T-cell (primary cell): Measurements from ENCODE around the gene PRKACG. TPM values are rescaled to one million over a fixed set of nuclear protein-coding genes. Genes with fewer than 3 reads are reported as not detected.
A peak's percentile ranks its signal among the peaks of the same experiment; 100 is the strongest.
"Not testable (repeated sequence)": the region's sequence is repeated elsewhere in the genome, so short reads cannot be mapped to it uniquely, and the experiment has no call there.

Experiments
- ATAC-seq, 4 experiments: fragments of 200-7000 bp in 3 of 4; fragments of 150-1000 bp in 1 of 4; cut with Tn5 transposase; replicated peaks in 1 of 4; 1 replicate in 3 of 4; 2 replicates in 1 of 4; pipeline ENCODE4 v1.10.0; 2021; ENCODE audit warnings: moderate library complexity in 3 of 4, mild to moderate bottlenecking in 2 of 4, moderate number of reproducible peaks in 1 of 4
- CTCF ChIA-PET, 2 donors: fragments of 300-600 bp; sonication (Branson Sonifier 250); formaldehyde crosslinking; loops; one replicate each; lab custom pipeline; 2022; ENCODE audit warnings: antibody characterized with exemption in 2 of 2; lab: Charles Lee
- POLR2A ChIA-PET, 2 donors: fragments of 300-600 bp; sonication (Branson Sonifier 250); formaldehyde crosslinking; loops; one replicate each; lab custom pipeline; 2022; ENCODE audit warnings: antibody characterized with exemption in 2 of 2; lab: Charles Lee
- DNase-seq, 35 experiments: peaks; one replicate each; pipeline versions ENCODE4 v3.0.0 to v3.0.0-alpha.2; 2013 to 2023
- H3K27ac ChIP-seq: one replicate; pipeline ENCODE4 v1.5.1; 2013; ENCODE audit warnings: low read length
- H3K27me3 ChIP-seq, 2 experiments: replicated peaks in 1 of 2; 1 replicate in 1 of 2; 2 replicates in 1 of 2; pipeline versions ENCODE4 v1.6.1 to v1.7.0; 2013; ENCODE audit warnings: low read length in 1 of 2, mixed read lengths in 1 of 2; ENCODE audit not compliant: control insufficient read depth in 2 of 2, insufficient read depth in 2 of 2; ENCODE audit errors: extremely low read depth in 1 of 2
- H3K36me3 ChIP-seq, 2 donors: 1 replicate in 1 of 2; 2 replicates in 1 of 2; pipeline versions ENCODE4 v1.6.1 to v1.7.0; 2013; ENCODE audit warnings: low read length in 1 of 2; ENCODE audit not compliant: control insufficient read depth in 2 of 2, insufficient read depth in 1 of 2; ENCODE audit errors: extremely low read depth in 1 of 2
- H3K4me1 ChIP-seq, 2 experiments: 1 replicate in 1 of 2; 2 replicates in 1 of 2; pipeline versions ENCODE4 v1.6.1 to v1.7.0; 2013; ENCODE audit warnings: low read length in 2 of 2, mixed read lengths in 1 of 2; ENCODE audit not compliant: insufficient read depth in 2 of 2, control insufficient read depth in 1 of 2; ENCODE audit errors: extremely low read depth in 1 of 2
- H3K4me3 ChIP-seq, 2 donors: 1 replicate in 1 of 2; 2 replicates in 1 of 2; pipeline versions ENCODE4 v1.5.1 to v1.7.0; 2013; ENCODE audit warnings: mild to moderate bottlenecking in 2 of 2, low read length in 1 of 2, moderate library complexity in 1 of 2; ENCODE audit not compliant: control insufficient read depth in 1 of 2; ENCODE audit errors: extremely low read depth in 1 of 2
- H3K9me3 ChIP-seq: 2 replicates; pipeline ENCODE4 v1.7.0; 2013
- H3K27ac Mint-ChIP-seq, 2 donors: one replicate each; pipeline ENCODE4 v1.8.0; 2020 to 2021; ENCODE audit warnings: mild to moderate bottlenecking in 2 of 2, mixed read lengths in 2 of 2
- H3K27me3 Mint-ChIP-seq, 2 donors: one replicate each; pipeline ENCODE4 v1.8.0; 2021 to 2022; ENCODE audit warnings: mixed read lengths in 2 of 2
- H3K36me3 Mint-ChIP-seq: one replicate; pipeline ENCODE4 v1.8.0; 2021; ENCODE audit warnings: mixed read lengths
- H3K4me1 Mint-ChIP-seq, 3 donors: one replicate each; pipeline ENCODE4 v1.8.0; 2020 to 2022; ENCODE audit warnings: mixed read lengths in 3 of 3, mild to moderate bottlenecking in 1 of 3
- H3K4me3 Mint-ChIP-seq, 3 donors: one replicate each; pipeline ENCODE4 v1.8.0; 2020 to 2022; ENCODE audit warnings: mild to moderate bottlenecking in 3 of 3, mixed read lengths in 3 of 3, moderate library complexity in 3 of 3
- H3K9me3 Mint-ChIP-seq, 3 donors: one replicate each; pipeline ENCODE4 v1.8.0; 2020 to 2022; ENCODE audit warnings: mixed read lengths in 3 of 3
- WGBS: methylation state at CpG from one replicate; pipeline ENCODE4 v1.1.5; 2013; ENCODE audit warnings: missing lambda C conversion rate; ENCODE audit not compliant: insufficient coverage; 5-methylcytosine and 5-hydroxymethylcytosine counted together
- total RNA-seq, 35 experiments: library from RNA in 6 of 35; stranded (reverse) in 6 of 35; fragments of 120-200 nt in 1 of 35; gene quantifications; one replicate each; pipeline versions ENCODE4 v1.2.1 to v1.2.4 and lab custom pipeline; 2013 to 2026

Gene PRKACG
- total RNA-seq, 5 donors from 2014 or later (not counting 1 experiment from before 2014, with no cell fraction given) = not detected

GRCh38 chr9:69050936-69051335 lies 37.0 kb upstream of the PRKACG start:
- H3K4me1 ChIP-seq, ATAC-seq, H3K27ac Mint-ChIP-seq, H3K27me3 Mint-ChIP-seq, H3K27me3 ChIP-seq, H3K4me3 ChIP-seq, H3K9me3 Mint-ChIP-seq, H3K27ac ChIP-seq, H3K9me3 ChIP-seq, H3K4me3 Mint-ChIP-seq, DNase-seq: not testable (repeated sequence)
- 100% methylated on average over 3 of the region's 12 CpGs for WGBS
- CTCF ChIA-PET = interaction anchor here (0.7 to 1.6 kb wide), 2 partner anchors 84 to 142 kb away, joined by 4 to 7 read pairs; no protein-coding TSS in a partner anchor
- H3K36me3 ChIP-seq = peaks cover 0 to 39% of the 10 kb centered on the region in 2 donors
- POLR2A ChIA-PET = interaction anchor here in 1 of 2 donors (0.7 kb wide), 1 partner anchor 149 kb away, joined by 3 read pairs; no protein-coding TSS in a partner anchor
- Mint-ChIP-seq H3K36me3 (peaks cover 31% of the 10 kb centered on the region), H3K4me1 (peaks cover 0 to 14% (median 0%) of the 10 kb centered on the region in 3 donors)

- Mint-ChIP-seq H3K4me3 (no peak overlapping the region), H3K36me3 (peaks cover 33% of the 10 kb centered on the region), H3K4me1 (peaks cover 8 to 21% (median 8%) of the 10 kb centered on the region in 3 donors), H3K27ac (peak overlapping the region in 1 of 2 donors; percentile 30), H3K27me3 (no peaks in the 10 kb centered on the region), H3K9me3 (no peaks in the 10 kb centered on the region)
- ChIA-PET POLR2A (no interaction called here), CTCF (no interaction called here)
- no peak for ATAC-seq
- 93% methylated on average over 6 of the region's 6 CpGs for WGBS
- Histone ChIP-seq H3K4me1 (peaks cover 0 to 10% of the 10 kb centered on the region in 2 experiments), H3K36me3 (peaks cover 0 to 35% of the 10 kb centered on the region in 2 donors), H3K27ac (no peak overlapping the region), H3K4me3 (no peak overlapping the region), H3K9me3 (no peaks in the 10 kb centered on the region), H3K27me3 (no peaks in the 10 kb centered on the region)
- no peak for DNase-seq
These were observed 35.2 kb upstream of the PRKACG start for GRCh38 chr9:69049094-69049493.

- H3K36me3 Mint-ChIP-seq = peaks cover 30% of the 10 kb centered on the region
These were observed 33.5 kb upstream of the PRKACG start for GRCh38 chr9:69047371-69047770.

GRCh38 chr9:69046723-69047122 lies 32.8 kb upstream of the PRKACG start:
- no peak for DNase-seq
- ATAC-seq = no peak
- H3K36me3 ChIP-seq = peaks cover 0 to 33% of the 10 kb centered on the region in 2 donors
- Mint-ChIP-seq H3K9me3 (no peaks in the 10 kb centered on the region), H3K4me1 (peaks cover 24 to 38% (median 26%) of the 10 kb centered on the region in 3 donors), H3K27ac (peak overlapping the region in 1 of 2 donors; percentile 28), H3K36me3 (peaks cover 33% of the 10 kb centered on the region), H3K4me3 (no peak overlapping the region), H3K27me3 (no peaks in the 10 kb centered on the region)
- H3K27ac ChIP-seq = no peak overlapping the region
- ChIA-PET POLR2A (no interaction called here), CTCF (no interaction called here)
- 50% methylated on average over 2 of the region's 4 CpGs for WGBS
- no peaks in the 10 kb centered on the region for H3K9me3 ChIP-seq
- no peaks in the 10 kb centered on the region for H3K27me3 ChIP-seq
- H3K4me3 ChIP-seq = no peak overlapping the region
- peaks cover 0 to 12% of the 10 kb centered on the region in 2 experiments for H3K4me1 ChIP-seq

More at GRCh38 chr9:69047371-69047770, 33.5 kb upstream of the PRKACG start:
- Mint-ChIP-seq H3K4me1 (peaks cover 21 to 38% (median 23%) of the 10 kb centered on the region in 3 donors), H3K27me3 (no peaks in the 10 kb centered on the region), H3K27ac (peak overlapping the region in 1 of 2 donors; percentile 28), H3K4me3 (no peak overlapping the region), H3K9me3 (no peaks in the 10 kb centered on the region)
- WGBS = 50% methylated on average over 2 of the region's 4 CpGs
- Histone ChIP-seq H3K4me1 (peaks cover 0 to 12% of the 10 kb centered on the region in 2 experiments), H3K27me3 (no peaks in the 10 kb centered on the region), H3K27ac (no peak overlapping the region), H3K9me3 (no peaks in the 10 kb centered on the region), H3K4me3 (no peak overlapping the region), H3K36me3 (peaks cover 0 to 33% of the 10 kb centered on the region in 2 donors)
- no peak for DNase-seq
- ChIA-PET CTCF (interaction anchor here (0.8 to 1.5 kb wide), 2 partner anchors 19 to 146 kb away, joined by 3 to 4 read pairs; no protein-coding TSS in a partner anchor), POLR2A (no interaction called here)
- no peak for ATAC-seq

- peaks cover 0 to 12% of the 10 kb centered on the region in 2 experiments for H3K4me1 ChIP-seq
- Mint-ChIP-seq H3K27me3 (no peaks in the 10 kb centered on the region), H3K27ac (peak overlapping the region in 1 of 2 donors; percentile 2), H3K9me3 (no peaks in the 10 kb centered on the region), H3K4me1 (peaks cover 29 to 44% (median 31%) of the 10 kb centered on the region in 3 donors), H3K4me3 (no peak overlapping the region), H3K36me3 (peaks cover 36% of the 10 kb centered on the region)
- WGBS = 83% methylated on average over 2 of the region's 4 CpGs
- ChIA-PET CTCF (interaction anchor here in 1 of 2 donors (0.5 to 1.1 kb wide), 2 partner anchors 145 to 147 kb away, joined by 3 read pairs; no protein-coding TSS in a partner anchor), POLR2A (interaction anchor here in 1 of 2 donors (0.6 kb wide), 1 partner anchor 133 kb away, joined by 3 read pairs; no protein-coding TSS in a partner anchor)
- H3K27me3 ChIP-seq = no peaks in the 10 kb centered on the region
- DNase-seq (no peak), ATAC-seq (no peak)
- H3K4me3 ChIP-seq = no peak overlapping the region
- H3K27ac ChIP-seq = no peak overlapping the region
- H3K36me3 ChIP-seq = peaks cover 3 to 33% of the 10 kb centered on the region in 2 donors
- no peaks in the 10 kb centered on the region for H3K9me3 ChIP-seq
These were observed 31.9 kb upstream of the PRKACG start for GRCh38 chr9:69045821-69046220.

- Histone ChIP-seq H3K27ac (no peak overlapping the region), H3K4me1 (peaks cover 0 to 12% of the 10 kb centered on the region in 2 experiments), H3K4me3 (no peak overlapping the region), H3K27me3 (no peaks in the 10 kb centered on the region), H3K9me3 (no peaks in the 10 kb centered on the region), H3K36me3 (peaks cover 4 to 28% of the 10 kb centered on the region in 2 donors)
- POLR2A ChIA-PET = interaction anchor here in 1 of 2 donors (0.6 kb wide), 1 partner anchor 67 kb away, joined by 6 read pairs; no protein-coding TSS in a partner anchor
- DNase-seq = no peak
- no peak for ATAC-seq
- peak overlapping the region in 1 of 2 donors; percentile 52 for H3K27ac Mint-ChIP-seq
- peaks cover 32% of the 10 kb centered on the region for H3K36me3 Mint-ChIP-seq
- H3K27me3 Mint-ChIP-seq = no peaks in the 10 kb centered on the region
- H3K4me1 Mint-ChIP-seq = peaks cover 30 to 44% (median 33%) of the 10 kb centered on the region in 3 donors
- H3K4me3 Mint-ChIP-seq = no peak overlapping the region
- H3K9me3 Mint-ChIP-seq = no peaks in the 10 kb centered on the region
- CTCF ChIA-PET = interaction anchor here in 1 of 2 donors (0.7 to 1.1 kb wide), 2 partner anchors 8 to 149 kb away, joined by 3 read pairs; no protein-coding TSS in a partner anchor
- WGBS = 93% methylated on average over 7 of the region's 9 CpGs
These were observed 30.6 kb upstream of the PRKACG start for GRCh38 chr9:69044240-69045219.
